Limb (tissue), 2 donors: Measurements from ENCODE around the gene SMURF2.
A peak's percentile ranks its signal among the peaks of the same experiment; 100 is the strongest.
"Not testable (repeated sequence)": the region's sequence is repeated elsewhere in the genome, so short reads cannot be mapped to it uniquely, and the experiment has no call there.

Experiments
- DNase-seq, 2 donors: peaks; one replicate each; pipeline ENCODE4 v3.0.0-alpha.2; 2016; ENCODE audit errors: extremely low spot score in 2 of 2

Gene SMURF2

DNA sequence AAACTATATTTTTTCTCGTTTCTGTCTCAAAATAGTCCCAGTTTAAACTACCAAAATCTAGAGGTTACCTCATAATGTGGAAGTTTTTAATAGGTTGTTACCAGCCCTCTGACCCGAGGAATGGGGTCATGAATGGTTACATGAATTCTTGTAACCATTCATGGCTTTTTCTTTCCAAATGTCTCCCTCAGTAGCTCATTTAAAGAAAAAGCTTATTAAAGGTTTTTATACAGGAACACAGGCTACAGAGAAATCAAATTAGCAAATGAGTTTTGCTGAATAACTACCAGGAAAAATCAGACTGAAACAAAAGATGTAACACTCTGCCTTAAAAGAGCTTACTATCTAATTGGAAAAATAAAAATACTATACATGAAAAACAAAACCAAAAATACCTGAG, 63.4 kb downstream of the SMURF2 start:
- no peak for DNase-seq

DNA sequence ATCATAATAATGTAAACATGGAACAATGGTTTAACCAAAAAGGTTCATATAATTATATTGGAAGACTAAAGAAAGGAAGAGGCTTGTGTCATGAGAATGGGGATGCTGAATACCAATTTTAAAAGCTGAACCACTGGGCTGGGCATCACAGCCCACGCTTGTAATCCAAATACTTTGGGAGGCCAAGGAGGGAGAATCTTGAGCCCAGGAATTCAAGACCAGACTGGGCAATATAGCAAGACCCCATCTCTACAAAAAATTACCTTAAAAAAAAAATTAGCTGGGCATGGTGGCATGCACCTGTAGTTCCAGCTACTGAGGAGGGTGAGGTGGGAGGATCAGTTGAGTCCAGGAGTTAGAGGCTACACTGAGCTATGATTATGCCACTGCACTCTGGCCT, 65.1 kb downstream of the SMURF2 start:
- no peak for DNase-seq

DNA sequence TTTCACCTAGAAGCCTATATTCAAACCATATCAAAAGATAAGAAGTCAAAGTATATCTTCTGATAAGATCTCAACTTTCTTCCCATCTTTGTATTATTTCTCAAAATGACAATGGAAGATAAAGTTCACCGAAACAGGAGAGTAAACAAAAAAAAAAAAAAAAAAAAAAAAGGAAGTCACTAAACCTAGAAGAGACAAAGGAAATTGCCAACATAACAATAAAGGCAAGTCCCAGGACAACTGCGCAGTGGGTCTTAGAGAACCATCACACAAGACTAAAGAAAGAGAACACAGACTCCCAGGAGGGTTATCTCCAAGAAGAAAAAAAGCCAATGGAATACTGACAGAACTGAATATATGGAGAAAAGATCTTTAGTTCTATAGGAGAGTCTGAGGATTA, 65.7 kb downstream of the SMURF2 start:
- no peak for DNase-seq

DNA sequence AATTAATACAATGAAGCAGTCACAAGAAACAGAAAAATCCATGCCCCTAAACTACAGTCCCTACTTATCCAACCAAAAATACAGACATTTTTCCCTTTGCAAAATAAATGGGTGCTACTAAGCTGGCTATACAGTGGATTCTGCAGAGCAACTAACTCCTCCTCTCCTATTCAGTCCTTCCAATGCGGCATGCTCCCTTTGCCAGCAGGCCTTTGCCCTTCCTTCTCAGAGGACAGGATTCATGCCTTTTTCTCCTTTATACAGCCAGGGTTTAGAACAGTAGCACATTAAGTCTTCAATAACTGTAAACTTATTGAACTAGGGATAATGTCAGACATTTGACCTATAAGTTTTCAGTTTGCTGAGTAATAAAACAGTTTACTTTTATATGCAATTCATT, 70.2 kb downstream of the SMURF2 start:
- no peak for DNase-seq

DNA sequence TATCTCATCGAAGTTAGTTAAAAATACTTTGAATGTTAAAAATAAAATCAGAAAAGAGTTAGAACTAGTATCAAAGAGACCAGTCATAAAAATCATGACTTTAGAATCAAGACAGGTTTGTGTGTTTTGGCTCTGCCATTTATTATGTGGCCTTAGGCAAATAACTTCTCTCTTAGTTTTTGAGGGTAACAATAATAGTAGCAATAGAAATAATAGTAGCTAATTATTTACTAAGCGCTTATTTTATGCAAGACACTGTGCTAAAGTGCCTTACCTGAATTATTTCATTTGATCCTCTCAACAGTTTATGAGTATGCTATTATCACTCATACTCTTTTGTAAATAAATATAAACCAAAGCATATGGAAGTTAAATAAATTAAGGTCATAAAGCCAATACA, 77.0 kb downstream of the SMURF2 start:
- no peak for DNase-seq

DNA sequence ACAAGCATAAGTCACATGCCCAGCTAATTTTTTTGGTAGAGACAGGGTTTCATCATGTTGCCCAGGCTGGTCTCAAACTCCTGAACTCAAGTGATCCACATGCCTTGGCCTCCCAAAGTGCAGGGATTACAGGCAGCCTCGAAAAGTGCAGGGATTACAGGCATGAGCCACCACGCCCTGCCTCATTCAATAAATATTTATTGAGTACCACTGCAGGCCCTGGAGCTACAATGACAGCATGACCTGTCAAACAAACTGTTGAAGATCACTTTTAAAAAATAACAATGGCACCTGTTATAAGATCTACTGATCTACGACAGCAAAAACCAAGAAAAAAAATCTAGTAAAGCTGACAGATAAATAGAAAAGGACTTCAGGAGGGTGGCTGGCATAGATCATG, 79.1 kb downstream of the SMURF2 start:
- DNase-seq, result no peak

DNA sequence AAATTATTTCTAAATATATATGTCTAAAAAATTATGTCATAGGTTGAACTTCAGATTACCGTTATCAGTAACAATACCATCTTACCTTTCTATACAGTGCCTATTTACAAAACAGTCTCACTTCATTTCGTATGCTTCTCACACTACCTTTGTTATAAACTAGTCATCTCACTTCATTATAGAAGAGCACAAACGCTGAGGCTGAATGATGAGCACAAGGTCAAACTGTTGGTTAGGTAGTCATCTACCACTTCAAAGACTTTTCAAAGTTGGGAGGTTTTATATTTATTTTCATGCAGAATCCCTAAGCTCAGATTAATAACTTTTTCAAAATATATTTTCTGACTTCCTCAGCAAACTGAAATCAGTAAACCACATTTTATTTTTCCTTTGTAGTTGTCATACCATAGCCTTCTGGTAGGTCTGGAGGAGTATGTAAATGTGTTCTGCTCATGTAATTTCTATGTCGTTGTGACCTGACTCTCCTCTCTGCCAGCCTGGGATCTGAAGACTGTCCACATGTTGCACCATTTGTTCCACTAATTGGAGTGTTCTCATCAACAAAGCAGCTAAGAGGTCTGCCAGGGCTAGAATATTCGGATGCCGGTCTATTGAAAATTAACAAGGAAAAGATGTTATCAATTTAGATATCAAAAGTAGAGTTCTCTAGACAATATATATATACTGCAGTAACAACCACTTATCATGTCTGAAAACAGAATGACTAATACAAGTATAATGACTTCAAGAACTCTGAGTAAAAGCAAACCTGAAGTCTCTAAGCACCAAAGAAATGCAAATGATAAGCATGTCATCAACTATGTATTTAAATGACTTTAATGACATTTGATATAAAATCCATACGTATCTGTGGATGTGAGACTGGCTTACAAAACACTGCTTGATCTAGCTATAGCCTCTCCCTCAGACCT, 81.5 kb downstream of the SMURF2 start:
- no peak for DNase-seq

DNA sequence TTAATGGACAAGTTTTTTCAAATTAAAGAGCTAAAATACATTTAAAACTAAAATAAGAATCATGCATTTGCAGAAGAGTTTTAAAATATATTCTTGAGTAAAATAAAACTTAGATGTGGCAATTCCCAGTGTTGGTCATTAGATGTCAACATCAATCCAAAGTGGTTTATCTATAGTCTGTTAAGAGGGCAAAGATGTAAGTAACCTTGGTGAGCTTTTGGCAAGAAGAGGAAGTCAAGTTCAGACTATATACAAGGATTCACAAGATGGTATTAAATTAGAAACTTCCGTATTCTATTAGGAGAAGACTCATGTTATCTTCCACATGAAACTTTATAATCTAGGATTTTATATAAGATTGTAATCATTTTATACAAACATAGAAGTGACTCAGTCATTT, 82.2 kb downstream of the SMURF2 start:
- no peak for DNase-seq

DNA sequence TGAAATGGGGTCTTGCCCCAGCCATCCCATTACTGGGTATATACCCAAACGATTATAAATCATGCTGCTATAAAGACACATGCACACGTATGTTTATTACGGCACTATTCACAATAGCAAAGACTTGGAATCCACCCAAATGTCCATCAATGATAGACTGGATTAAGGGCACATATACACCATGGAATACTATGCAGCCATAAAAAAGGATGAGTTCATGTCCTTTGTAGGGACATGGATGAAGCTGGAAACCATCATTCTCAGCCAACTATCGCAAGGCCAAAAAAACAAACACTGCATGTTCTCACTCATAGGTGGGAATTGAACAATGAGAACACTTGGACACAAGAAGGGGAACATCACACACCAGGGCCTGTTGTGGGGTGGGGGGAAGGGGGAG, 85.1 kb downstream of the SMURF2 start:
- DNase-seq, result not testable (repeated sequence)

DNA sequence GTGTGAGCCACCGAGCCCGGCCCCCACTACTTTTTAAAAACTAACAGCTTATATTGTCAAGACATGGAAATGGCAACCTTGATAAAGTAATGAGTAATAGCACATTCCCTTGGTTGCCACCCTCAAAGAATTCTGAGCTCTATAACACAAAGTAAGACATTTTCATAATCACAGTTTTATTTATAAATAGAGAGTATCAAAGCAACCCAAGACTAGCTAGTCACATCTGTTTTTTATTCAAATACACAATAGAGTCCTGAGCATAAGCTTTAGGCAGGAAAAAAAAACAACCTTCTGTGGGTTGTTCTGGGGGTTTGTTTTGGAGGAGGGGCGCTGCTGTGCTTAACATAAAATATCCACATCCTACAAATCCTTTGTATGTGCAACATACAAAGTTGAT, 86.7 kb downstream of the SMURF2 start:
- no peak for DNase-seq

DNA sequence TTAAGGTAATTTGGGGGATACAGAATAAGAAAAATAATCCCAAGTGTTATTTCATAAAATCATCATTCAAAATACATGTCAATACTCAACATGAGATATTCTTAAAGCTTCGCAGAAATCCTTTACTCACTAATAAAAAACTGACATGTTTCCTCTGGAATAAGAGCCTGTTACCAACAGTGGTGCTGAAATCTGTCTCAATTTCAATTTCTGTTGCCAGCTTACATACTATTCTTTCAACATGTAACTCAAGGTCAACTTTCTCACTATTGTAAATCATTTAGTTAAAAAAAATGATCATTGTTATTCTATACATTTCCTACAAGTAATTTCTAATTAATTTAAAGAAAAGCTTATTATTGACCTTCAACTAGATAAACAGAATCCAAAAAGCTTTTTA, 87.5 kb downstream of the SMURF2 start:
- no peak for DNase-seq

DNA sequence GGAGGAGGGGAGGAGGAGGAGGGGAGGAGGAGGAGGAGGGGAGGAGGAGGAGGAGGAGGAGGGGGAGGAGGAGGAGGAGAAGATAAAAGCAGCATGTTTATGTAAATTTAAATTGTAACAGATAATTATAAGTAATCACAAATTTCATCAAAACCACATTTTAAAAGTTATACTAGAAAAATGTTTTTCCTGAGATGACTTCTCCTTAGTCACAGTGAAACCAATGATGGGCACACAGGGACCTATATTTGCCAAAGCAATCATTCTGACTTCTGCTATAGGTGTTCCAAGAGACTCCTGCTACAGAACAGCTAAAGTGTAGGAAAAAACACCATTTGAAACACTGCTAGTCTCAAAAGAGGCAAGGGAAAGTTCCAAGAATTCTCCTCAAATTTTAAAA, 88.9 kb downstream of the SMURF2 start:
- DNase-seq, result no peak

DNA sequence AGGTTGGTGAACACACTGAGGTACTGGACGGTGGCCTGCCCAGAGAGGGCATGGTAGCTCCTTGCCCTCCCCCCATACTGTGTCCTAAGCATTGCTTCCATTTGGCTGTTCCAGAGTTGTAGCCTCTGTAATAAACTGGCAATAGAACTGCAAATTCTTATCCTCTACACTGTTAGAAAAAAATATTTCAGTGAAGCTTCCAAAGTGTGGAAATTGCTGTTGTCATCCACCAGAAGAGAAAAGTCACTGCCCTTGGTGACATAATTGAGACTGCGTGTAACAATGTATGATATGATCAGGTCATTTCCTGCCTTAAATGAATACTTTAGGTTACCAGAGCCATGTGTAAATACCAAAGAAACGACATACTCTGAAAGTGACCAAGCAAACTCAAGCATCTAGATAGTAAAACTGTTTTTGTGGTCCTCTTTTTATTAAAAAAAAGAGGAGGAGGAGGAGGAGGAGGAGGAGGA, 89.4 kb downstream of the SMURF2 start:
- no peak for DNase-seq

DNA sequence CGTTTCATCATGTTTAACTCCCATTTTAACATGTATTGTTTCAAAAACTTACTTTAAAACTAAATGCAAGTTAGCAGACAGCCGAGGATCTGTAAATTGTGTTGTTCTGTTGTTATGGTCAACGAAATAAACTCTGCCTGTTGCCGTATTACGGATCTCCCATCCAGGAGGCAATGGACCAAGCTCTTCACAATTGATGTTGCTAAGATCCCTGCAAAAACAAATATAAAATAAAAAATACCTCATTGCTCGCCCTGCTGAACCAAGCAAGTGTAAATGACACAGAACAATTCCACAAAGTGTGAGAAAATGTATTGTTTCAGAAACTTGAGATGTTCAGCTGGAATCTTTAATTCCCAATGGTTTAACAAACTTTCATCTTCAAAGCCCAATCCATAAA, 90.4 kb downstream of the SMURF2 start:
- DNase-seq, result peak in 1 of 2 donors; percentile 41

DNA sequence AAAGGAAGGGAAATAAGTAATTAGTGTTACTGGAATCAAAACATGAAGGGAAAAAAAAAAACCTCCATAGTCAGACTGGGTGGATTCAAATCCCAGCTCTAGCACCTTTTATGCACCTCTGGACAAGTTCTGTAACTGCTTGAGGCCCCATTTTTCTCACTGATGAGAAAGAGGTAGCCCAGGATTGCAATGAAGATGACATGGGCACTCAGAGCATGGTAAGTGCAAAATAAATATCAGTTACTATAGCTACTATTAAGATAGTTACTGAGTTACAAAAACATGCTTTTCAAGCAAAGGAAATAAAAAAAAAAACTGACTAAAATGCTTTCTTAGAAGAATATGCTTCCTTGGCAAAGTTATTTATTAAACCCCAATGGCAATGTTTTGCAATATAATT, 96.5 kb downstream of the SMURF2 start:
- no peak for DNase-seq

DNA sequence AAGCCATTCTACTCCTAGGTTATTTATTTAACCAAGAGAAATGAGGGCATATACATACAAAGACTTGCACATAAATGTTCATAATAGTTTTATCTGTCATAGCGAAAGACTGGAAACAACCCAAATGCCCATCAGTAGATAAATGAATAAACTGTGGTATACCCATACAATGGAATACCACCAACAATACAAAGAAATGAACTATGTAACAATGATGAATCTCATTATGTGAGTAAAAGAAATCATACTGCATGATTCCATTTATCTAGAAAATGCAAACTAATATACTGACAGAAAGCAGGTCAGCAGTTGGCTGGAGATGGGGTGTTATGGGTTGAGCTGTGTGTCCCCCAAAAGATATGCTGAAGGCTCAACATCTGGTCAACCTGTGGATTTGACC, 98.0 kb downstream of the SMURF2 start:
- no peak for DNase-seq

DNA sequence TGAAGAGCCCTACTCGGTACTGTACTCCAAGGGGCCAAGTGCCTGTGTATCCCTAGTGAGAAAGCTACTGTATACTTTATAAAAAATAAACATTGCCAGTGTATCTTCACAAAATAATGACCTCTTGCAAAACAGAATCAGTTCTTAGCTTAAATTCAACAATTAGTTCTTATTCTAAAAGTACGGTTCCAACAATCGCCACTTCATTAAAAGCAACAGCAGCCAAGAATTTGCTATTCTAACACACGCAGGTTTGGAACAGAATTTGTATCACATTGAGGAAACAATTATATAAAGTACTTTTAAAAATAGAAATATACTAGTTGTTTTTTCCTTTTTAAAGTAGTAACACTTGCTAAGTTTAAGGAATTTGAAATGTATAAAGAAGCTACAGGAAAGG, 106.8 kb downstream of the SMURF2 start:
- no peak for DNase-seq

DNA sequence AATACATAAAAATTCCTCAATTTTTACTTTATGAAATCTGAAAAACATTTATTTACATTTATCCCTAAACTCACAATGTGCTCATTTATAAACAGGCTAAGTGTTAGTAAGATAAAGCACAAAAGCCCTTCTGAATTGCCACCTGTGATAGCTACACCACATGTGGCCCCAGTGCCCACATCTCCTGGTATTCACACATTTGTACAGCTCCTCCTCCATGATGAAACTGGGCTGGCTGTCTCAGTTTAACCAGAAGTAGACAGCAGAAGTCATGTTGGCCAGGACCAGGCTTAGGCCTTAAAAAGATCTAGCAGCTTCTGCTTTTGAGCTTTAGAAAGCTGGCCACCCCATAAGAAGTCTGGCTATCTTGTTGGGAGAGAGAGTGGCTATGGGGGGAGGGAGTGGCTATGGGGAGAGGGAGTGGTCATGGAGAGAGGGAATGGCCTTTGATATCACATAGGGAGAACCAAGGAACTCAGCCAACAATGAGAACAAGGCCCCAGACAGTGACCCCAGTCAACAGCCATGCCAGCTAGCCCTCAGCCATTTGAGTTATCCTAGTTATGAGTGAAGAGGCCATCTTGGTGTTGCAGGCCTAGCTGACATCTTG, 108.0 kb downstream of the SMURF2 start:
- DNase-seq, result no peak

DNA sequence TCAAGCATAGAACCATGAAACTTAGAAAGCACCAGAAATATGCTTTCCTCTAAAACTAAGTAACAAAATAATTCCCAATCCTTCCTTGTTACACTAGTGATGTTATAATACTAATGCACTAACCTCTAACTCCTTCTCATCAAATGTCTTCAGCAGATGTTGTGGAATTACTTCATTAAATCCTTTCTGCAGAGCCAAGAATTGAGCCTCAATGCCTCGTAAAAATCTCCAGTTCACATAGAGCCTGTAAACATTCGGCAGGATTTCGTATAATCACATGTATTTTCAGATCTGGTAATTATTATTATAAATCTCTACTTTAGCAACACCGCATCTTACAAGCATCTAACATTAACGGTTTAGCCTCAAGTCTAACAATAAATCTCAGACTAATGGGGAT, 110.6 kb downstream of the SMURF2 start:
- DNase-seq, result no peak

DNA sequence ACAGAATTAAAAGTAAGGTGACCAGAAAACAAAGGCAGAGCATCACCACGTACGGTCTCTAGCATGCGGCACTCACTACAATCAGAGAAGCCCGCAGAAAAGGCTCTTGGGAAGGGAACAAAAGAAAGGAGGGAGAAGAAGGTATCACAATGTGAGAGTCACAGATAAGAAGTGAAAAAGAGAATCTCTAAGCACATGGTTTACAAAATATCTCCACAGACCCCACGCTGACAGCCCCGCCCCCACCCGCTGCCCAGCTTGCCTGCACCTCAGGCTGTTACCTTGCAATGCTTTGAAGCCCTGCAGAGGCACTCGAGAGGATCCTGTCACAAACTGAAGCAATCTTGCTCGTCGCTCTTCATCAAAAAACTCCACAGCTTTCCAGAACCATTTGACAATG, 114.8 kb downstream of the SMURF2 start:
- DNase-seq, result no peak

DNA sequence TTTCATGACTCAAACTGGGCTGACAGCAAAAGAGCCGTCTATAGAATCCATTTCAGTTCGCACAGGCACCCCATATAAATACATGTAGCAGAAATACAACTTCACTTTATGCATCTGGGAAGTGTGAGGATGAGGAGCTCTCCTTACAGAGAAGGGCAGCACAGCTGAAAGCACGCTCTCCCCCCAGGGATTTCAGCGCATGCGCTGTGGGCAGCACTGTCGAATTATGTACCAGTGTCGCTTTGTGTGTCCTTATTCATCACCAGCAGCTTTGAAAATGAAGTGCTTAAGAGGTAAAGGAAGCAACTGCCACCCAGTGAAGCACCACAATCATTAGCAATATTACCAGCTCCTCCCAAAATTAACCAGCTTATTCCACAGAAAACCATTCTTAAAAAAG, 115.4 kb downstream of the SMURF2 start:
- DNase-seq, result peak in 1 of 2 donors; percentile 41

DNA sequence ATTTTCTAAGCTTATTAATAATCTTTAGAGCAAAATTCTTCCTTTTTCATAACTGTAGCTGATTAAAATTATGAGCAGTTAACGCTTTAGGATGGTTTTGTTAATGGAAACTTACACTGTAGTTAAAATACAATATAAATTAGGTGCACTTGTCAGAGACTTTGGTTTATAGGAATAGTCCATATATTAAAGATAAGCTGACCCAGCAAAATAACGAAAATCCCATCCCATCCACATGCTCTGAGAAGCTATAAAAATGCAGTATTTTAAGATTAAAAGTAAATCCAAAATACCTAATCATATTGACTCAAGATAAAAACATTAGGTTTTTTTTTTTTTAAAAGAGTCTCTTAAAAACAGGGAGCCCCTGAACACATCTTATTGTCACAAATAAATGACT, 117.4 kb downstream of the SMURF2 start:
- no peak for DNase-seq
